DMS114 treated with DMSO at 0.1 percent for 48 hours (cell line): ENCODE results near the gene ABO.
"Not testable (repeated sequence)": the region's sequence is repeated elsewhere in the genome, so short reads cannot be mapped to it uniquely, and the experiment has no call there.

Experiments used
- DNase-seq: peaks from one replicate; lab custom pipeline; 2025; ENCODE audit not compliant: unreplicated experiment; lab: John Stamatoyannopoulos, UW

ABO gene

GRCh38 chr9:133264235-133264764 lies 10.7 kb downstream of the ABO start:
- DNase-seq = no peak

- DNase-seq = no peak
Measured at GRCh38 chr9:133263557-133263956, 11.4 kb downstream of the ABO start.

GRCh38 chr9:133262226-133262625 lies 12.8 kb downstream of the ABO start:
- DNase-seq = no peak

GRCh38 chr9:133261753-133262120 lies 13.3 kb downstream of the ABO start:
- DNase-seq = no peak

GRCh38 chr9:133261103-133261752 lies 13.8 kb downstream of the ABO start:
- DNase-seq = no peak

GRCh38 chr9:133260334-133261102 lies 14.5 kb downstream of the ABO start:
- DNase-seq = no peak

GRCh38 chr9:133258061-133259015 lies 16.7 kb downstream of the ABO start:
- no peak for DNase-seq

GRCh38 chr9:133257465-133257956 lies 17.5 kb downstream of the ABO start:
- no peak for DNase-seq

- no peak for DNase-seq
Measured at GRCh38 chr9:133256686-133257091, 18.3 kb downstream of the ABO start.

GRCh38 chr9:133256136-133256461 lies 18.9 kb downstream of the ABO start:
- DNase-seq = no peak

GRCh38 chr9:133255371-133256135 lies 19.4 kb downstream of the ABO start:
- no peak for DNase-seq

GRCh38 chr9:133254471-133254870 lies 20.5 kb downstream of the ABO start:
- no peak for DNase-seq

- no peak for DNase-seq
Measured at GRCh38 chr9:133253268-133253667, 21.7 kb downstream of the ABO start.

GRCh38 chr9:133252301-133253020 lies 22.5 kb downstream of the ABO start:
- no peak for DNase-seq

GRCh38 chr9:133251773-133252172 lies 23.2 kb downstream of the ABO start:
- DNase-seq = no peak

GRCh38 chr9:133251221-133251620 lies 23.8 kb downstream of the ABO start:
- not testable (repeated sequence) for DNase-seq

GRCh38 chr9:133250741-133251170 lies 24.2 kb downstream of the ABO start:
- DNase-seq = no peak

GRCh38 chr9:133249337-133249736 lies 25.7 kb downstream of the ABO start:
- no peak for DNase-seq

- DNase-seq = no peak
Measured at GRCh38 chr9:133248726-133249295, 26.2 kb downstream of the ABO start.
